ENCODE data around the gene ADH5.
"Not testable (repeated sequence)": the region's sequence is repeated elsewhere in the genome, so short reads cannot be mapped to it uniquely, and the experiment has no call there.

ADH5 gene

GRCh38 chr4:99088481-99089365, at the start of gene ADH5:
Gene ADH5, minus strand, starts transcription at chr4:99088788. Its CDS starts 88 bp downstream, at chr4:99088700.
- Mint-ChIP-seq H3K9me3 (no peaks in the 10 kb centered on the region), H3K36me3 (ENCODE audit: low read depth) (peaks cover 15% of the 10 kb centered on the region), H3K4me1 (ENCODE audit: low read depth) (peaks cover 26% of the 10 kb centered on the region), H3K27me3 (ENCODE audit: low read depth) (peaks cover 4% of the 10 kb centered on the region), H3K4me3 (peak within 1 kb of the TSS; percentile 94), H3K27ac (peak within 1 kb of the TSS; percentile 95)

DNA sequence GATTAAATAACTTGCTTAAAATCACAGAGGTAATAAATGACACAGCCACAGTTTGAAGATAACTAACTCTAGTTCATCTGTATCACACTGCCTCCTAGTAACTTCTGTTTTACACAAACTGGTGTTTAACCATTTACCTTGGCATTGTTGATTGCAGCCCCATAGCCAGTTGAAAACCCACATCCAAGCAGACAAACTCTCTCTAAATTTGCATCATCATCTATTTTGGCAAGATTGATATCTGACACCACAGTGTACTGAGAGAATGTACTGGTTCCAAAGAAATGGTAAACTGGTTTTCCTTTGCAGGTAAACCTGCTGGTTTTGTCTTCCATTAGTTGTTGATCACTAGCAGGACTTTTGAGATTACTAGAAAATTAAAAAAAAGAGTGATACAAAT, 47.7 kb upstream of the ADH5 start:
- no peaks in the 10 kb centered on the region for H3K9me3 Mint-ChIP-seq
- no peaks in the 10 kb centered on the region for H3K36me3 Mint-ChIP-seq (ENCODE audit: low read depth)
- H3K4me3 Mint-ChIP-seq = no peak overlapping the region
- peaks cover 3% of the 10 kb centered on the region for H3K27me3 Mint-ChIP-seq (ENCODE audit: low read depth)
- H3K4me1 Mint-ChIP-seq (ENCODE audit: low read depth) = no peaks in the 10 kb centered on the region
- H3K27ac Mint-ChIP-seq = no peak overlapping the region

GRCh38 chr4:99135541-99136162, 47.1 kb upstream of the ADH5 start:
- Mint-ChIP-seq H3K4me1 (ENCODE audit: low read depth) (no peaks in the 10 kb centered on the region), H3K27me3 (ENCODE audit: low read depth) (peaks cover 3% of the 10 kb centered on the region), H3K27ac (no peak overlapping the region), H3K36me3 (ENCODE audit: low read depth) (no peaks in the 10 kb centered on the region), H3K9me3 (no peaks in the 10 kb centered on the region), H3K4me3 (no peak overlapping the region)

GRCh38 chr4:99134586-99134985, 46.0 kb upstream of the ADH5 start:
- H3K27ac Mint-ChIP-seq = no peak overlapping the region
- peaks cover 3% of the 10 kb centered on the region for H3K9me3 Mint-ChIP-seq
- peaks cover 3% of the 10 kb centered on the region for H3K27me3 Mint-ChIP-seq (ENCODE audit: low read depth)
- H3K4me1 Mint-ChIP-seq (ENCODE audit: low read depth) = no peaks in the 10 kb centered on the region
- no peaks in the 10 kb centered on the region for H3K36me3 Mint-ChIP-seq (ENCODE audit: low read depth)
- H3K4me3 Mint-ChIP-seq = no peak overlapping the region

GRCh38 chr4:99131378-99131777, 42.8 kb upstream of the ADH5 start:
- peaks cover 4% of the 10 kb centered on the region for H3K9me3 Mint-ChIP-seq
- no peaks in the 10 kb centered on the region for H3K4me1 Mint-ChIP-seq (ENCODE audit: low read depth)
- no peaks in the 10 kb centered on the region for H3K36me3 Mint-ChIP-seq (ENCODE audit: low read depth)
- peaks cover 3% of the 10 kb centered on the region for H3K27me3 Mint-ChIP-seq (ENCODE audit: low read depth)
- H3K4me3 Mint-ChIP-seq = no peak overlapping the region
- no peak overlapping the region for H3K27ac Mint-ChIP-seq

DNA sequence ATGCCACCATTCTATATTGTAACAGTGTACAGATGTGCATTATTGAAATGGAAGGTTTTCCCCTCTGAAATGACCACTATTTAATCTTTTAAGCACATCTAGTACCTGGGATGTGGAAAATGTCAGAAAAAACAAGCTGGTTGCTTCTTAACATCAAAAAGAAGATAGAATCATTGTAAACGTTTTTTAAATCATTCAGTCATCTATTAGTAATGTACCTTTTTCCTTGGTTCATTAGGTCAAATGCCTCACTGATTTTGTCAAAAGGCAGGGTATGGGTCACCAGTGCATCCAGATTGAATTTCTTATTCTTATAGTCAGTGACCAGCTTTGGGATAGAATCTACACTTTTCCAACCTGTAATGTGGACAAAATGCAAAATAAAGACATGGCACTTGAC, 37.8 kb upstream of the ADH5 start:
- no peaks in the 10 kb centered on the region for H3K36me3 Mint-ChIP-seq (ENCODE audit: low read depth)
- no peak overlapping the region for H3K4me3 Mint-ChIP-seq
- no peaks in the 10 kb centered on the region for H3K27me3 Mint-ChIP-seq (ENCODE audit: low read depth)
- H3K9me3 Mint-ChIP-seq = peaks cover 4% of the 10 kb centered on the region
- no peak overlapping the region for H3K27ac Mint-ChIP-seq
- H3K4me1 Mint-ChIP-seq (ENCODE audit: low read depth) = no peaks in the 10 kb centered on the region

DNA sequence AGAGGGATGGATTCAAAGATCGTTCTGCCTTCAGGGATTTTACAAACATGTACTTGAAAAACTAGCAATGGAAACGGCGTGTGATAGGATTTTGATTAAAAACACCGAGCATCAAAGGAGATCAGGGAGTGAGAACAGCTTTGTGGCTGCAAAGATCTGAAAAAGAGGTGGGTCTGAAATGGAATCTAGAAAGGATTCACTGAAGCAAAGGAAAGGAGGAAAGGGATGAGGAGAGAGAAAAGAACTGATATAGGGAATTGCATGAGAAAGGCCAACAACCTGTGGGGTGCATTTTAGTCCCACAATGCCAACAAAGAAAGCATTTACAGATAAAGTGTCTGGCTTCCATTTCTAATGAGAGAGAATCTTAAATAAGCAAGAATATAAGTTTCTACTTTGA, 32.4 kb upstream of the ADH5 start:
- Mint-ChIP-seq H3K27me3 (ENCODE audit: low read depth) (no peaks in the 10 kb centered on the region), H3K4me3 (no peak overlapping the region), H3K36me3 (ENCODE audit: low read depth) (no peaks in the 10 kb centered on the region), H3K4me1 (ENCODE audit: low read depth) (peaks cover 2% of the 10 kb centered on the region), H3K27ac (no peak overlapping the region), H3K9me3 (no peaks in the 10 kb centered on the region)

GRCh38 chr4:99120501-99120900, 31.9 kb upstream of the ADH5 start:
- Mint-ChIP-seq H3K4me1 (ENCODE audit: low read depth) (peaks cover 2% of the 10 kb centered on the region), H3K36me3 (ENCODE audit: low read depth) (no peaks in the 10 kb centered on the region), H3K27ac (no peak overlapping the region), H3K4me3 (no peak overlapping the region), H3K9me3 (no peaks in the 10 kb centered on the region), H3K27me3 (ENCODE audit: low read depth) (no peaks in the 10 kb centered on the region)

DNA sequence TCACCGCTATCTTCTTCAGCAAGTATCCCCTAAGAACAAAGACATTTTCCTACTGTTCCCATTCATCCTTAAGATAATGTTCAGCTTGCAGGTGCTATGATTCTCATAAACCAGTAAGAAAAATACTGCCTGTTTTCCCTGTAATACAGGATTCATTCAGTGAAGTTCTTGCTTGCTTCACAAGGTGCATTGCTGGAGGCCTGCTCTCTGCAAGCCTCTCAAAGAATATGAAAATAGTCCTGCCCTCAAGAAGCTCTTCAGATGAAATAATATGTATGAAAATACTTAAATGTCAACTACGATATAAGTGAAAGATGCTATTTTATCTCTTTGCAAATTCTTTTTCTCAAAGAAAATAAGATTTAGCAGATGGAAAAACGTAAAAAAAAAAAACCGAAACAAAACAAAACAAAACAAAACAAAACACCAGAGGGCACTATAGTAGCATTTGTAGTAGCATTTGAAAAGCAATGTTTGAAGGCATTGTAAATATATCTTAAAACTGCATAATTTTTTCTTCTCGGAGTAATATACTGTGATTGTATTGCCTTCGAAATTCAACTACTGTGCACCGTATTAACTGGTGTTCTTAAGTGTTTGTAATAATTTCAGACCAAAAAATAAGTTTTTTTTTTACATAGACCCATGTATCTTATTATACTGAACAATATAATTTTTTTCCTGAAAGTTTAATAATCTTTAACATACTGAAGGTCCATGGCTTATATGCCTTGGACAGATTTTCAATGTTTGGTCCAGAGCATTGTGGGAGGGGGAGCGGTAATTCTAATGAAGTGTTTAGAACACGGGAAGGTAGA, 29.5 kb upstream of the ADH5 start:
- Mint-ChIP-seq H3K27ac (no peak overlapping the region), H3K36me3 (ENCODE audit: low read depth) (no peaks in the 10 kb centered on the region), H3K9me3 (no peaks in the 10 kb centered on the region), H3K27me3 (ENCODE audit: low read depth) (peaks cover 3% of the 10 kb centered on the region), H3K4me3 (no peak overlapping the region), H3K4me1 (ENCODE audit: low read depth) (peaks cover 2% of the 10 kb centered on the region)

DNA sequence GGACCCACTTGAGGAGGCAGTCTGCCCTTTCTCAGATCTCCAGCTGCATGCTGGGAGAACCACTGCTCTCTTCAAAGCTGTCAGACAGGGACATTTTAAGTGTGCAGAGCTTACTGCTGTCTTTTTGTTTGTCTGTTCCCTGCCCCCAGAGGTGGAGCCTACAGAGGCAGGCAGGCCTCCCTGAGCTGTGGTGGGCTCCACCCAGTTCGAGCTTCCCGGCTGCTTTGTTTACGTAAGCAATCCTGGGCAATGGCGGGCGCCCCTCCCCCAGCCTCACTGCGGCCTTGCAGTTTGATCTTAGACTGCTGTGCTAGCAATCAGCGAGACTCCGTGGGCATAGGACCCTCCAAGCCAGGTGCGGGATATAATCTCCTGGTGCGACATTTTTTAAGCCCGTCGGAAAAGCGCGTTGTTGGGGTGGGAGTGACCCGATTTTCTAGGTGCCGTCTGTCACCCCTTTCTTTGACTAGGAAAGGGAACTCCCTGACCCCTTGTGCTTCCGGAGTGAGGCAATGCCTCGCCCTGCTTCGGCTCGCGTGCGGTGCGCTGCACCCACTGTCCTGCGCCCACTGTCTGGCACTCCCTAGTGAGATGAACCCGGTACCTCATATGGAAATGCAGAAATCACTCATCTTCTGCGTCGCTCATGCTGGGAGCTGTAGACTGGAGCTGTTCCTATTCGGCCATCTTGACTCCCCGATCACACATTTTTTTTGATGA, 28.7 kb upstream of the ADH5 start:
- not testable (repeated sequence) for H3K27me3 Mint-ChIP-seq (ENCODE audit: low read depth); H3K36me3 Mint-ChIP-seq (ENCODE audit: low read depth); H3K27ac Mint-ChIP-seq; H3K4me3 Mint-ChIP-seq; H3K9me3 Mint-ChIP-seq; H3K4me1 Mint-ChIP-seq (ENCODE audit: low read depth)

DNA sequence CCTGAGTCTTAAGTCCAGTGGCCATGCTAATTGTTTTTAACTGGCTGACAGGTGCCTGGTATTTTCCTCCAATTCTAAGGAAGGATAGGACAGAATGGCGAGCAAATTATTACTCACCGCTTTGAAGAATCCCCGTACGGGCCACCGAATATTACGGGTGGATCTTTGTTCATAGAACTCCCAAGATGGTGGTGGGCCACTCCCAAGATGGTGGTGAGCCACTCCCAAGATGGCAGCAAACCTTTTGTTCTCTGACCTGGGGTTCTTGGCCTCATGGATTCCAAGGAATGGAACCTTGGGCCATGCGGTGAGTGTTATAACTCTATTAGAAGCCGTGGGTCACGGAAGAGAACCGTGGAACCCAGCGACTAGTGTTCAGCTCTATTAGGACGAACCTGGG, 20.7 kb upstream of the ADH5 start:
- not testable (repeated sequence) for H3K9me3 Mint-ChIP-seq; H3K4me3 Mint-ChIP-seq; H3K4me1 Mint-ChIP-seq (ENCODE audit: low read depth); H3K27ac Mint-ChIP-seq; H3K27me3 Mint-ChIP-seq (ENCODE audit: low read depth); H3K36me3 Mint-ChIP-seq (ENCODE audit: low read depth)

GRCh38 chr4:99104153-99104552, 15.6 kb upstream of the ADH5 start:
- no peaks in the 10 kb centered on the region for H3K36me3 Mint-ChIP-seq (ENCODE audit: low read depth)
- no peaks in the 10 kb centered on the region for H3K4me1 Mint-ChIP-seq (ENCODE audit: low read depth)
- H3K27me3 Mint-ChIP-seq (ENCODE audit: low read depth) = no peaks in the 10 kb centered on the region
- no peaks in the 10 kb centered on the region for H3K9me3 Mint-ChIP-seq
- H3K4me3 Mint-ChIP-seq = no peak overlapping the region
- no peak overlapping the region for H3K27ac Mint-ChIP-seq

DNA sequence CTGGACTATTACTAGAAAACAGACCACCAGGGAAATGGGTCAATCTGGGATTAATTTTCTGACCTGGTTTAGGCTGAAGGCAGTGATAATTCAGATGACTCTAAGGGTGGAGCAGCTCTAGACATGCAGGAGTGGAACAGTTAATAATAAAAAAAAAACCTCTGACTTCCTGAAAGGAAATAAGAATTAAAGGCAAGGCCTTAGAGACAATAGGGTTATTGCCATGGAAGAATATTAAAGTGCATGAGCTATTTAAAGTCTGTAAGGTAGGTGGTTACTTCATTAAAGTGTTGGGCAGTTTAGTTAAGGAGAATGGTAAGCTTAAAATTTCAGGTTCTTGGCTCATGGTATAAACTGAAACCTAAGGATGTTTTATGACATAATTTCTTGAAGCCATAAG, 14.6 kb upstream of the ADH5 start:
- Mint-ChIP-seq H3K27me3 (ENCODE audit: low read depth) (peaks cover 4% of the 10 kb centered on the region), H3K4me1 (ENCODE audit: low read depth) (no peaks in the 10 kb centered on the region), H3K4me3 (no peak overlapping the region)

GRCh38 chr4:99102634-99103033, 14.0 kb upstream of the ADH5 start:
- H3K9me3 Mint-ChIP-seq = no peaks in the 10 kb centered on the region
- peaks cover 4% of the 10 kb centered on the region for H3K27me3 Mint-ChIP-seq (ENCODE audit: low read depth)
- no peak overlapping the region for H3K27ac Mint-ChIP-seq
- H3K4me1 Mint-ChIP-seq (ENCODE audit: low read depth) = no peaks in the 10 kb centered on the region
- no peak overlapping the region for H3K4me3 Mint-ChIP-seq
- no peaks in the 10 kb centered on the region for H3K36me3 Mint-ChIP-seq (ENCODE audit: low read depth)

More for the DNA sequence above, 14.6 kb upstream of the ADH5 start:
- H3K36me3 Mint-ChIP-seq (ENCODE audit: low read depth) = no peaks in the 10 kb centered on the region
- no peak overlapping the region for H3K27ac Mint-ChIP-seq
- H3K9me3 Mint-ChIP-seq = no peaks in the 10 kb centered on the region

All from T-helper 1 cell treated with Interleukin-12 subunit alpha and Interleukin-12 subunit beta and Interleukin-4 antibody, amounts not matched to agents 30 μg/mL and 1 μg/mL, for 36 hours (primary cell).